ENCODE data around the gene DAD1. TPM values are rescaled to one million over a fixed set of nuclear protein-coding genes. Genes with fewer than 3 reads are reported as not detected.

Gene DAD1
- total RNA-seq, 1 donor from 2014 or later: 186 TPM

- Histone ChIP-seq H3K4me3 (no peak overlapping the region), H3K27ac (no peak overlapping the region), H3K36me3 (peaks cover 64 to 67% of the 10 kb centered on the region in 2 donors), H3K9me3 (no peaks in the 10 kb centered on the region), H3K27me3 (no peaks in the 10 kb centered on the region), H3K4me1 (peaks cover 6 to 11% of the 10 kb centered on the region in 2 donors)
- TF ChIP-seq CTCF (IDR thresholded peaks at IDR 0.05): no peak
- intact Hi-C loops (cut with DNase I): no loop called here
- DNase-seq (ENCODE audit: low spot score in 2 of 2): no peak
Measured at GRCh38 chr14:22602862-22603261, 13.8 kb upstream of the DAD1 start.

- no peak overlapping the region for H3K4me3 ChIP-seq
- H3K4me1 ChIP-seq: peaks cover 6 to 13% of the 10 kb centered on the region in 2 donors
- peaks cover 55 to 58% of the 10 kb centered on the region in 2 donors for H3K36me3 ChIP-seq
- H3K27me3 ChIP-seq: no peaks in the 10 kb centered on the region
- no peak for TF ChIP-seq CTCF (IDR thresholded peaks at IDR 0.05)
- intact Hi-C loops (cut with DNase I): no loop called here
- no peaks in the 10 kb centered on the region for H3K9me3 ChIP-seq
- H3K27ac ChIP-seq: no peak overlapping the region
- DNase-seq (ENCODE audit: low spot score in 2 of 2): no peak
Measured at GRCh38 chr14:22601996-22602395, 13.0 kb upstream of the DAD1 start.

GRCh38 chr14:22601456-22601855 is 12.4 kb upstream of the DAD1 start:
- Histone ChIP-seq H3K4me1 (peaks cover 6 to 13% of the 10 kb centered on the region in 2 donors), H3K4me3 (no peak overlapping the region), H3K36me3 (peaks cover 51 to 53% of the 10 kb centered on the region in 2 donors), H3K9me3 (no peaks in the 10 kb centered on the region), H3K27me3 (no peaks in the 10 kb centered on the region), H3K27ac (no peak overlapping the region)
- TF ChIP-seq CTCF (IDR thresholded peaks at IDR 0.05): no peak
- intact Hi-C loops (cut with DNase I): no loop called here
- DNase-seq (ENCODE audit: low spot score in 2 of 2): no peak

GRCh38 chr14:22600027-22600426 is 11.0 kb upstream of the DAD1 start:
- Histone ChIP-seq H3K9me3 (no peaks in the 10 kb centered on the region), H3K36me3 (peaks cover 37 to 38% of the 10 kb centered on the region in 2 donors), H3K27ac (no peak overlapping the region), H3K4me3 (peak overlapping the region; percentile 76 to 89), H3K4me1 (peaks cover 6 to 13% of the 10 kb centered on the region in 2 donors), H3K27me3 (no peaks in the 10 kb centered on the region)
- intact Hi-C loops (cut with DNase I): no loop called here
- TF ChIP-seq CTCF (IDR thresholded peaks at IDR 0.05): no peak
- no peak for DNase-seq (ENCODE audit: low spot score in 2 of 2)

GRCh38 chr14:22599349-22599748 is 10.3 kb upstream of the DAD1 start:
- Histone ChIP-seq H3K27me3 (no peaks in the 10 kb centered on the region), H3K4me1 (peaks cover 6 to 13% of the 10 kb centered on the region in 2 donors), H3K27ac (peak overlapping the region; percentile 84 to 91), H3K9me3 (no peaks in the 10 kb centered on the region), H3K36me3 (peaks cover 30 to 32% of the 10 kb centered on the region in 2 donors), H3K4me3 (peak overlapping the region; percentile 76 to 89)
- intact Hi-C loops (cut with DNase I): loop anchor here (2.0 kb wide), 1 partner anchor 167 kb away; the partner anchor contains the start of gene OXA1L
- no peak for DNase-seq (ENCODE audit: low spot score in 2 of 2)
- TF ChIP-seq CTCF (IDR thresholded peaks at IDR 0.05): no peak

- H3K27me3 ChIP-seq: no peaks in the 10 kb centered on the region
- H3K4me3 ChIP-seq: peak overlapping the region; percentile 76 to 89
- intact Hi-C loops (cut with DNase I): loop anchor here (1.0 to 2.0 kb wide), 3 partner anchors 10 to 168 kb away; partner anchors contain the start of genes DAD1 and OXA1L
- peaks cover 6 to 13% of the 10 kb centered on the region in 2 donors for H3K4me1 ChIP-seq
- H3K27ac ChIP-seq: peak overlapping the region; percentile 84 to 91
- DNase-seq (ENCODE audit: low spot score in 2 of 2): peak in 1 of 2 donors; percentile 76
- peaks cover 26 to 27% of the 10 kb centered on the region in 2 donors for H3K36me3 ChIP-seq
- TF ChIP-seq CTCF (IDR thresholded peaks at IDR 0.05): peak in 2 of 3 experiments; percentile 48 to 49
- no peaks in the 10 kb centered on the region for H3K9me3 ChIP-seq
Measured at GRCh38 chr14:22598896-22599244, 9.8 kb upstream of the DAD1 start.

Data from ascending aorta (tissue), 2 donors.